ENCODE results near the gene NDST1. TPM values are rescaled to one million over a fixed set of nuclear protein-coding genes. Genes with fewer than 3 reads are reported as not detected.

Gene NDST1
- total RNA-seq, 2 experiments from 2014 or later = 9.5 to 26.6 TPM

GRCh38 chr5:150607105-150607504 is 99.2 kb downstream of the NDST1 start:
- TF ChIP-seq EZH2phosphoT487 (IDR thresholded peaks at IDR 0.05; ENCODE audit: borderline replicate concordance, low read depth, low read length) (no peak), CTCF (conservative IDR thresholded peaks at IDR 0.05; ENCODE audit: low read length) (no peak)
- BruUV-seq (replicated peaks) = no TSS peak
- Histone ChIP-seq H3K79me2 (ENCODE audit: insufficient read depth, low read depth, low read length) (no peaks in the 10 kb centered on the region), H3K4me3 (ENCODE audit: low read depth, low read length, poor library complexity, severe bottlenecking) (no peak overlapping the region), H3K4me2 (ENCODE audit: low read length) (no peak overlapping the region), H2AFZ (ENCODE audit: low read length) (no peak overlapping the region), H3K36me3 (ENCODE audit: insufficient read depth, low read length) (no peaks in the 10 kb centered on the region), H3K4me1 (ENCODE audit: insufficient read depth, low read length, poor library complexity, severe bottlenecking) (no peaks in the 10 kb centered on the region), H4K20me1 (ENCODE audit: insufficient read depth, low read length) (no peaks in the 10 kb centered on the region), H3K9me3 (ENCODE audit: low read length) (no peaks in the 10 kb centered on the region), H3K9me2 (ENCODE audit: insufficient read depth, low read length) (no peaks in the 10 kb centered on the region), H3K27ac (ENCODE audit: low read depth, low read length, poor library complexity, severe bottlenecking) (no peak overlapping the region)
- DNase-seq (ENCODE audit: low spot score) = no peak
- POLR2A ChIA-PET = interaction anchor here (0.6 kb wide), 1 partner anchor 294 kb away, joined by 3 read pairs; no protein-coding TSS in a partner anchor
- CTCF ChIA-PET (ENCODE audit: unreplicated experiment) = no interaction called here
- intact Hi-C loops (cut with micrococcal nuclease; ENCODE audit: unreplicated experiment) = no loop called here

Other genes with a start within 250 kb of the NDST1 start
- not detected in 2 replicates for gene CAMK2A, start 218.4 kb upstream of the NDST1 start, total RNA-seq (2014; rRNA removed; shearing (Covaris generic))
- gene CAMK2A, start 218.4 kb upstream of the NDST1 start, total RNA-seq (2022) = not detected in 2 replicates
- not detected in 2 replicates for gene ARSI, start 205.2 kb upstream of the NDST1 start, total RNA-seq (2014; rRNA removed; shearing (Covaris generic))
- gene ARSI, start 205.2 kb upstream of the NDST1 start, total RNA-seq (2022) = not detected in 2 replicates
- gene TCOF1, start 150.4 kb upstream of the NDST1 start, total RNA-seq (2014; rRNA removed; shearing (Covaris generic)) = 61.3 and 62.9 TPM in 2 replicates
- 104 and 108 TPM in 2 replicates for gene TCOF1, start 150.4 kb upstream of the NDST1 start, total RNA-seq (2022)
- gene CD74, start 95.2 kb upstream of the NDST1 start, total RNA-seq (2014; rRNA removed; shearing (Covaris generic)) = 2,446 and 3,686 TPM in 2 replicates
- 1,759 and 1,769 TPM in 2 replicates for gene CD74, start 95.2 kb upstream of the NDST1 start, total RNA-seq (2022)
- 2,281 and 2,351 TPM in 2 replicates for gene RPS14, start 58.4 kb upstream of the NDST1 start, total RNA-seq (2014; rRNA removed; shearing (Covaris generic))
- 2,284 and 2,304 TPM in 2 replicates for gene RPS14, start 58.4 kb upstream of the NDST1 start, total RNA-seq (2022)
- gene SYNPO, start 132.5 kb downstream of the NDST1 start, total RNA-seq (2014; rRNA removed; shearing (Covaris generic)) = not detected in 2 replicates
- gene SYNPO, start 132.5 kb downstream of the NDST1 start, total RNA-seq (2022) = 0.08 and 0.15 TPM in 2 replicates
- gene MYOZ3, start 153.1 kb downstream of the NDST1 start, total RNA-seq (2014; rRNA removed; shearing (Covaris generic)) = not detected in 2 replicates
- not detected in 2 replicates for gene MYOZ3, start 153.1 kb downstream of the NDST1 start, total RNA-seq (2022)
- gene RBM22, start 192.9 kb downstream of the NDST1 start, total RNA-seq (2014; rRNA removed; shearing (Covaris generic)) = 46.7 and 47.9 TPM in 2 replicates
- 45.6 and 46.8 TPM in 2 replicates for gene RBM22, start 192.9 kb downstream of the NDST1 start, total RNA-seq (2022)